Fibroblast of lung (primary cell): ENCODE measurements around the gene COL4A5. TPM values are rescaled to one million over a fixed set of nuclear protein-coding genes. Genes with fewer than 3 reads are reported as not detected.

Experiments
- DNase-seq, 2 donors: peaks; one replicate each; pipeline versions ENCODE4 v3.0.0 to v3.0.0-alpha.2; 2010; ENCODE audit warnings: low read depth in 2 of 2
- H2AFZ ChIP-seq: 2 replicates; pipeline ENCODE4 v1.5.1; 2012; ENCODE audit warnings: low read length, control low read depth, inconsistent platforms
- H3K27ac ChIP-seq: 2 replicates; pipeline ENCODE4 v1.5.1; 2011; ENCODE audit warnings: low read length, control low read depth; ENCODE audit not compliant: insufficient read depth
- H3K27me3 ChIP-seq: 2 replicates; pipeline ENCODE4 v1.5.1; 2011; ENCODE audit warnings: mild to moderate bottlenecking, low read length; ENCODE audit not compliant: control insufficient read depth, insufficient read depth
- H3K36me3 ChIP-seq: 2 replicates; pipeline ENCODE4 v1.5.1; 2011; ENCODE audit warnings: low read length; ENCODE audit not compliant: control insufficient read depth, insufficient read depth
- H3K4me1 ChIP-seq: 2 replicates; pipeline ENCODE4 v1.5.1; 2011; ENCODE audit warnings: low read length; ENCODE audit not compliant: control insufficient read depth, insufficient read depth; ENCODE audit errors: extremely low read depth
- H3K4me2 ChIP-seq: 2 replicates; pipeline ENCODE4 v1.5.1; 2011; ENCODE audit warnings: low read length, control low read depth; ENCODE audit not compliant: insufficient read depth; ENCODE audit errors: extremely low read depth
- H3K4me3 ChIP-seq, 4 experiments: fragments of 200-600 bp in 1 of 4; sonication (generic) in 1 of 4; replicated peaks in 1 of 4; 2 replicates each; pipeline ENCODE4 v1.5.1; 2011 to 2016; ENCODE audit warnings: low read length in 4 of 4, low read depth in 3 of 4, mild to moderate bottlenecking in 3 of 4, control low read depth in 2 of 4, inconsistent platforms in 1 of 4, mixed read lengths in 1 of 4; ENCODE audit not compliant: insufficient read depth in 1 of 4; ENCODE audit errors: control extremely low read depth in 1 of 4
- H3K79me2 ChIP-seq: 2 replicates; pipeline ENCODE4 v1.5.1; 2012; ENCODE audit warnings: mild to moderate bottlenecking, low read length, inconsistent platforms; ENCODE audit not compliant: control insufficient read depth, insufficient read depth
- H3K9ac ChIP-seq: 2 replicates; pipeline ENCODE4 v1.5.1; 2011; ENCODE audit warnings: mild to moderate bottlenecking, low read length, control low read depth; ENCODE audit not compliant: insufficient read depth
- H3K9me3 ChIP-seq: 2 replicates; pipeline ENCODE4 v1.5.1; 2012; ENCODE audit warnings: low read depth, low read length; ENCODE audit not compliant: control insufficient read depth, insufficient read depth
- H4K20me1 ChIP-seq: 2 replicates; pipeline ENCODE4 v1.5.1; 2011; ENCODE audit warnings: low read length; ENCODE audit not compliant: control insufficient read depth, insufficient read depth; ENCODE audit errors: extremely low read depth
- CTCF ChIP-seq, 2 donors: IDR thresholded peaks in 1 of 2; conservative IDR thresholded peaks in 1 of 2; 1 replicate in 1 of 2; 2 replicates in 1 of 2; pipeline ENCODE4 v1.5.1; 2011 to 2012; ENCODE audit warnings: low read length in 2 of 2, control low read depth in 1 of 2, inconsistent platforms in 1 of 2, low read depth in 1 of 2, mild to moderate bottlenecking in 1 of 2
- EZH2 ChIP-seq: IDR thresholded peaks from 2 replicates; pipeline ENCODE4 v1.5.1; 2012; ENCODE audit warnings: low read length, control low read depth, mild to moderate bottlenecking; ENCODE audit errors: missing control alignments
- polyA plus RNA-seq, 2 donors: library from polyadenylated mRNA; depleted of rRNA in 1 of 2; stranded (reverse) in 1 of 2; unstranded in 1 of 2; fragments of >200 nt; gene quantifications; 2 replicates each; pipeline ENCODE4 v1.2.1, GENCODE V29; 2011 to 2012; ENCODE audit warnings: missing spikeins in 1 of 2
- total RNA-seq: library from RNA; depleted of rRNA; stranded (reverse); fragments of >200 nt; gene quantifications from 2 replicates; pipeline ENCODE4 v1.2.1, GENCODE V29; 2014

The COL4A5 gene
- total and polyA plus RNA-seq, 2 donors (not counting 1 experiment from before 2014, with no cell fraction given): 4.9 to 54.7 TPM

- Histone ChIP-seq H3K27ac (no peak overlapping the region), H3K36me3 (no peaks in the 10 kb centered on the region), H3K9ac (no peak overlapping the region), H2AFZ (no peak overlapping the region), H3K27me3 (no peaks in the 10 kb centered on the region), H3K79me2 (no peaks in the 10 kb centered on the region), H3K4me3 (no peak overlapping the region), H3K9me3 (no peaks in the 10 kb centered on the region), H3K4me1 (no peaks in the 10 kb centered on the region), H3K4me2 (no peak overlapping the region), H4K20me1 (no peaks in the 10 kb centered on the region)
- no peak for DNase-seq
- no peak for TF ChIP-seq CTCF (conservative IDR thresholded peaks at IDR 0.05 in 1 of 2, IDR thresholded peaks at IDR 0.05 in 1 of 2; ENCODE audit: low read depth in 1 of 2, low read length in 2 of 2)
- TF ChIP-seq EZH2: no peak
Observed at GRCh38 chrX:108417257-108417656, 22.4 kb upstream of the COL4A5 start.

- Histone ChIP-seq H3K9me3 (no peaks in the 10 kb centered on the region), H2AFZ (no peak overlapping the region), H3K9ac (no peak overlapping the region), H3K36me3 (no peaks in the 10 kb centered on the region), H3K79me2 (no peaks in the 10 kb centered on the region), H3K27me3 (no peaks in the 10 kb centered on the region), H3K27ac (no peak overlapping the region), H4K20me1 (no peaks in the 10 kb centered on the region), H3K4me2 (no peak overlapping the region), H3K4me1 (no peaks in the 10 kb centered on the region), H3K4me3 (no peak overlapping the region)
- no peak for DNase-seq
- no peak for TF ChIP-seq CTCF (conservative IDR thresholded peaks at IDR 0.05 in 1 of 2, IDR thresholded peaks at IDR 0.05 in 1 of 2; ENCODE audit: low read depth in 1 of 2, low read length in 2 of 2)
- no peak for TF ChIP-seq EZH2
Observed at GRCh38 chrX:108419401-108419800, 20.2 kb upstream of the COL4A5 start.

- H3K4me2 ChIP-seq: no peak overlapping the region
- no peaks in the 10 kb centered on the region for H3K27me3 ChIP-seq
- no peak overlapping the region for H2AFZ ChIP-seq
- no peak overlapping the region for H3K4me3 ChIP-seq
- H3K79me2 ChIP-seq: no peaks in the 10 kb centered on the region
- H4K20me1 ChIP-seq: no peaks in the 10 kb centered on the region
- no peak for DNase-seq
- no peaks in the 10 kb centered on the region for H3K9me3 ChIP-seq
- H3K36me3 ChIP-seq: no peaks in the 10 kb centered on the region
- H3K4me1 ChIP-seq: no peaks in the 10 kb centered on the region
- H3K9ac ChIP-seq: no peak overlapping the region
- no peak overlapping the region for H3K27ac ChIP-seq
- TF ChIP-seq CTCF (conservative IDR thresholded peaks at IDR 0.05 in 1 of 2, IDR thresholded peaks at IDR 0.05 in 1 of 2; ENCODE audit: low read depth in 1 of 2, low read length in 2 of 2) (no peak), EZH2 (no peak)
Observed at GRCh38 chrX:108420481-108420880, 19.2 kb upstream of the COL4A5 start.
